ENCODE results near the gene CCDC92B. TPM values are rescaled to one million over a fixed set of nuclear protein-coding genes. Genes with fewer than 3 reads are reported as not detected.

Gene CCDC92B
- total and polyA plus RNA-seq, 2 of the 4 experiments (the other 2 are of a cell fraction), result not detected

DNA sequence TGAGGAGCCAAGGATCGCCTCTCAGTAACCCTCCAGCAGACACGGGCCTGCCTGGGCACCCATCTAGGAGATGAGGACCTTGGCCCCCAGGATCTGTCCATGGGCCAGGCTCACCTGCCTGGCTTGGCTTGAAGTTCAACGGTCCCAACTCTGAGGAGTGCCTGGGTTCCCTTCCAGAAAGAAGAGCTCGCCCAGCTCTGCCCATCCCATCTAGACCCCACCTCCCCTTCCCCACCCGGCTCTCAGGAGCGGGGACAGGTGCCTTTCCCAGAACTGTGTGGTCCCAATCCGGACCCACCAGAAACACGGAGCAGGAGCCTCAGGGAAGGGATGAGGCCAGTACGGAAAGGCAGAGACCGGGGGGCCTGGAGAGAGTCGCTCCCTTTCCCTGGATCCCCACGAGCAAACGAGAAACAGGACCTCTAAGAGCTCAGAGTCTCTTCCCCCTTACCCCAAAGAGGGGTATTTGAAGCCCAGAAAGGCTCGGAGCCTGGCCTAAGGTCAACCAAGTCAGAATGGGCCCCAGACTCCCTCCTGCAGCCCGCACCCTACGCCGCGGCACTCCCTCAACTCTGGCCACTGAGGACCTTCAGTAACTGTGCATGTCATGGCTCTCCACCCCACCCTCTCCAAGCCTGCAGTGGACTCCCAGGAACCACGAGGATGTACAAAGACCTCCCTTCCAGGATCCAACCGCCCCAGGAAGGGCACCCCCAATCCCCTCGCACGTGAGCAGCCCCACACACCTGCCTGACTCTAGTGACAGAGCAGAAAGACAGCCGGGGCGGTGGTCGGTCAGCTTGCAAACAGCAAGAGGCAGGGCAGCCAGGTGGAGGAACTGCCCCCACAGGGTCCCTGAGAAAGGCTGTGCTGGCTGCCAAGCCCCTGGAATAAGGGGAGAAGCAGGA, 43.3 kb downstream of the CCDC92B start:
- H4K20me1 ChIP-seq (ENCODE audit: insufficient read depth, low read length), result peaks cover 79% of the 10 kb centered on the region
- intact Hi-C loops (cut with micrococcal nuclease), result no loop called here

More for the DNA sequence above, 43.3 kb downstream of the CCDC92B start:
- in situ Hi-C loops (cut with MboI; ENCODE audit: low sequenced_read_pairs), result no loop called here
- TF ChIP-seq POLR2A (IDR thresholded peaks at IDR 0.05; ENCODE audit: low read depth, low read length) (no peak), MAFK (IDR thresholded peaks at IDR 0.05; ENCODE audit: low read depth, low read length) (no peak), RFX5 (IDR thresholded peaks at IDR 0.05; ENCODE audit: low read depth, low read length) (no peak), CHD1 (IDR thresholded peaks at IDR 0.05; ENCODE audit: low read depth, low read length) (no peak)
- TF ChIP-seq, protein P1, sequence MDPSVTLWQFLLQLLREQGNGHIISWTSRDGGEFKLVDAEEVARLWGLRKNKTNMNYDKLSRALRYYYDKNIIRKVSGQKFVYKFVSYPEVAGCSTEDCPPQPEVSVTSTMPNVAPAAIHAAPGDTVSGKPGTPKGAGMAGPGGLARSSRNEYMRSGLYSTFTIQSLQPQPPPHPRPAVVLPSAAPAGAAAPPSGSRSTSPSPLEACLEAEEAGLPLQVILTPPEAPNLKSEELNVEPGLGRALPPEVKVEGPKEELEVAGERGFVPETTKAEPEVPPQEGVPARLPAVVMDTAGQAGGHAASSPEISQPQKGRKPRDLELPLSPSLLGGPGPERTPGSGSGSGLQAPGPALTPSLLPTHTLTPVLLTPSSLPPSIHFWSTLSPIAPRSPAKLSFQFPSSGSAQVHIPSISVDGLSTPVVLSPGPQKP (IDR thresholded peaks at IDR 0.05; ENCODE audit: borderline replicate concordance, low read depth, low read length), result no peak
- peak overlapping the region; percentile 19; the same call in 1 of the 2 replicates for H3K27ac ChIP-seq (ENCODE audit: insufficient read depth, low read length)
- no peak overlapping the region for H2BK120ac ChIP-seq (ENCODE audit: low read depth, low read length)
- H4K5ac ChIP-seq (ENCODE audit: low read depth, low read length), result no peak overlapping the region
- no peak overlapping the region for H2BK15ac ChIP-seq (ENCODE audit: low read depth, low read length)
- H2AFZ ChIP-seq (replicated peaks; ENCODE audit: low read length, poor library complexity), result no peak overlapping the region
- no peak overlapping the region for H4K8ac ChIP-seq (ENCODE audit: low read depth in 2 of 2, low read length in 2 of 2)
- peaks cover 26% of the 10 kb centered on the region for H3K4me1 ChIP-seq (ENCODE audit: control insufficient read depth, insufficient read depth, low read length)
- no peak overlapping the region for H3K14ac ChIP-seq (replicated peaks; ENCODE audit: low read depth, low read length)
- no peak overlapping the region for H3K4me3 ChIP-seq (ENCODE audit: insufficient read depth, low read depth, low read length)
- no peak for DNase-seq
- no peak overlapping the region for H3K18ac ChIP-seq (ENCODE audit: low read depth, low read length)
- no peak overlapping the region for H3K56ac ChIP-seq (ENCODE audit: extremely low read depth, insufficient read depth, low read length)
- dilution Hi-C loops (cut with HindIII; ENCODE audit: low sequenced_read_pairs, unreplicated experiment), result no loop called here
- CTCF ChIA-PET, result no interaction called here
- no peaks in the 10 kb centered on the region for H3K9me3 ChIP-seq (ENCODE audit: control insufficient read depth, insufficient read depth, low read length)
- no peak overlapping the region for H3K23ac ChIP-seq (ENCODE audit: low read depth, low read length)
- H2AK5ac ChIP-seq (ENCODE audit: low read depth, low read length), result peak overlapping the region; percentile 29; the same call in 1 of the 2 replicates
- peaks cover 25% of the 10 kb centered on the region for H3K36me3 ChIP-seq (ENCODE audit: control insufficient read depth, insufficient read depth, low read length)
- H3K4ac ChIP-seq (ENCODE audit: low read depth, low read length), result no peak overlapping the region; the same call in 1 of the 2 replicates
- peak overlapping the region; percentile 44 for H3K9ac ChIP-seq (ENCODE audit: low read depth, low read length)
- peaks cover 13% of the 10 kb centered on the region for H3K9me1 ChIP-seq (ENCODE audit: insufficient read depth, low read length)
- H2BK20ac ChIP-seq (ENCODE audit: low read depth, low read length), result no peak overlapping the region
- no TSS peak for BruUV-seq (replicated peaks)
- 88% methylated on average over 7 of the region's 25 CpGs; no CpG with 5 or more reads in 1 of the 2 experiments for WGBS, 2 experiments (ENCODE audit: extremely low coverage in 2 of 2, insufficient read length in 1 of 2)
- peak overlapping the region; percentile 5 for H2AK9ac ChIP-seq (replicated peaks; ENCODE audit: low read depth, low read length, poor library complexity)
- H4K91ac ChIP-seq (ENCODE audit: insufficient read depth, low read depth, low read length), result no peak overlapping the region
- peak overlapping the region; percentile 45 for H2BK5ac ChIP-seq (ENCODE audit: low read depth, low read length, poor library complexity, severe bottlenecking)
- H3K79me1 ChIP-seq (ENCODE audit: low read depth in 1 of 2, low read length in 2 of 2), result peaks cover 11 to 81% of the 10 kb centered on the region in 2 experiments
- ATAC-seq (ENCODE audit: low read depth), result no peak
- no peaks in the 10 kb centered on the region for H3K27me3 ChIP-seq (ENCODE audit: control insufficient read depth, insufficient read depth, low read length)
- POLR2A ChIA-PET (ENCODE audit: unreplicated experiment), result no interaction called here
- no peak overlapping the region for H3K4me2 ChIP-seq (ENCODE audit: low read depth, low read length)

All from IMR-90 (cell line).